Type B pancreatic cell (in vitro differentiated cells): ENCODE data around the gene FIP1L1. TPM values are rescaled to one million over a fixed set of nuclear protein-coding genes. Genes with fewer than 3 reads are reported as not detected.

Source experiments
- DNase-seq: peaks from one replicate; pipeline ENCODE4 v3.0.0; 2021; ENCODE audit warnings: mixed read lengths; ENCODE audit not compliant: unreplicated experiment; ENCODE audit errors: extremely low spot score
- H3K27ac Mint-ChIP-seq: 2 replicates; pipeline ENCODE4 v1.8.0; 2021; ENCODE audit warnings: mild to moderate bottlenecking, mixed read lengths
- H3K27me3 Mint-ChIP-seq: 2 replicates; pipeline ENCODE4 v1.8.0; 2021; ENCODE audit warnings: mixed read lengths
- H3K36me3 Mint-ChIP-seq: 2 replicates; pipeline ENCODE4 v1.8.0; 2021; ENCODE audit warnings: mixed read lengths
- H3K4me1 Mint-ChIP-seq: one replicate; pipeline ENCODE4 v1.8.0; 2021; ENCODE audit warnings: mixed read lengths; ENCODE audit not compliant: unreplicated experiment
- H3K4me3 Mint-ChIP-seq: 2 replicates; pipeline ENCODE4 v1.8.0; 2021; ENCODE audit warnings: mild to moderate bottlenecking, mixed read lengths
- H3K9me3 Mint-ChIP-seq: 2 replicates; pipeline ENCODE4 v1.8.0; 2021; ENCODE audit warnings: mixed read lengths
- total RNA-seq: library from RNA; stranded (reverse); gene quantifications from 2 replicates; pipeline ENCODE4 v1.2.1, GENCODE V29; 2021; ENCODE audit warnings: low replicate concordance
- TF ChIP-seq, protein P1 (sequence below): fragments of 200-600 bp; sonication (generic); conservative IDR thresholded peaks from 2 replicates; pipeline ENCODE4 v1.5.0; 2021; ENCODE audit warnings: antibody characterized with exemption, mild to moderate bottlenecking

The FIP1L1 gene
- total RNA-seq, 1 donor from 2014 or later, result 60.2 TPM

DNA sequence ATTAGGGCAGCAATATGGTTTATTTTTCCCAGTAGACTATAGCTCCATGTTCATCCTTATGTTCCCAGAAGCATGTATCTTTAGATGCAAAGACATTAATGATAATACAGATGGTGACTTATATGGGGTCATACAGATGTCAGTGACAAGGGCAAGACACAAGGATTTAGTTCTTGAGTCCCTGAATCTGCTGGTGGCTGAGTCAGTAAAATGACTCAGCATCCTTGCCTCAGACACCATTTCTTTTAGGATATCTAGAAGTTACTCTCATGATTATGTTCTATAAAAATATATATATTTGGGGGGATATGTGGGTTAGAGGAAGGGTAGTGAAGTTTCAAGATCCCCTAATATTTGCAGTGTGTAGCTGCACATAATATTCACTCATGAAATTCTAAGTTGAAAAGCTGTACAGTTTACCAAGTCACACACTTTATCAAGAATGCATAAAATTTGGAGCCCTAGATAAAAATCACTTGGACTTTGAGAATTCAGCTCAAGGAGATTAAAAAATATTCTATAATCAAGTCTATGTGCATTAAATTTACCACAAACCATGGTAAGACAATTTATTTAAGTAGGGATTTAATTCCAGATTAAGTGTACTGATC is 111.9 kb downstream of the FIP1L1 start:
- H3K9me3 Mint-ChIP-seq, result peaks cover 9% of the 10 kb centered on the region
- DNase-seq, result no peak
- H3K36me3 Mint-ChIP-seq, result no peaks in the 10 kb centered on the region
- TF ChIP-seq, protein P1, sequence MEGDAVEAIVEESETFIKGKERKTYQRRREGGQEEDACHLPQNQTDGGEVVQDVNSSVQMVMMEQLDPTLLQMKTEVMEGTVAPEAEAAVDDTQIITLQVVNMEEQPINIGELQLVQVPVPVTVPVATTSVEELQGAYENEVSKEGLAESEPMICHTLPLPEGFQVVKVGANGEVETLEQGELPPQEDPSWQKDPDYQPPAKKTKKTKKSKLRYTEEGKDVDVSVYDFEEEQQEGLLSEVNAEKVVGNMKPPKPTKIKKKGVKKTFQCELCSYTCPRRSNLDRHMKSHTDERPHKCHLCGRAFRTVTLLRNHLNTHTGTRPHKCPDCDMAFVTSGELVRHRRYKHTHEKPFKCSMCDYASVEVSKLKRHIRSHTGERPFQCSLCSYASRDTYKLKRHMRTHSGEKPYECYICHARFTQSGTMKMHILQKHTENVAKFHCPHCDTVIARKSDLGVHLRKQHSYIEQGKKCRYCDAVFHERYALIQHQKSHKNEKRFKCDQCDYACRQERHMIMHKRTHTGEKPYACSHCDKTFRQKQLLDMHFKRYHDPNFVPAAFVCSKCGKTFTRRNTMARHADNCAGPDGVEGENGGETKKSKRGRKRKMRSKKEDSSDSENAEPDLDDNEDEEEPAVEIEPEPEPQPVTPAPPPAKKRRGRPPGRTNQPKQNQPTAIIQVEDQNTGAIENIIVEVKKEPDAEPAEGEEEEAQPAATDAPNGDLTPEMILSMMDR, result no peak
- H3K27ac Mint-ChIP-seq, result no peak overlapping the region
- no peaks in the 10 kb centered on the region for H3K27me3 Mint-ChIP-seq
- no peak overlapping the region for H3K4me3 Mint-ChIP-seq
- H3K4me1 Mint-ChIP-seq, result peaks cover 14% of the 10 kb centered on the region

- Mint-ChIP-seq H3K4me3 (no peak overlapping the region), H3K27me3 (no peaks in the 10 kb centered on the region), H3K9me3 (peaks cover 12% of the 10 kb centered on the region), H3K27ac (no peak overlapping the region), H3K36me3 (no peaks in the 10 kb centered on the region), H3K4me1 (peaks cover 14% of the 10 kb centered on the region)
- TF ChIP-seq, protein P1, result no peak
- DNase-seq, result no peak
Observed at GRCh38 chr4:53490161-53490956, 112.9 kb downstream of the FIP1L1 start.

DNA sequence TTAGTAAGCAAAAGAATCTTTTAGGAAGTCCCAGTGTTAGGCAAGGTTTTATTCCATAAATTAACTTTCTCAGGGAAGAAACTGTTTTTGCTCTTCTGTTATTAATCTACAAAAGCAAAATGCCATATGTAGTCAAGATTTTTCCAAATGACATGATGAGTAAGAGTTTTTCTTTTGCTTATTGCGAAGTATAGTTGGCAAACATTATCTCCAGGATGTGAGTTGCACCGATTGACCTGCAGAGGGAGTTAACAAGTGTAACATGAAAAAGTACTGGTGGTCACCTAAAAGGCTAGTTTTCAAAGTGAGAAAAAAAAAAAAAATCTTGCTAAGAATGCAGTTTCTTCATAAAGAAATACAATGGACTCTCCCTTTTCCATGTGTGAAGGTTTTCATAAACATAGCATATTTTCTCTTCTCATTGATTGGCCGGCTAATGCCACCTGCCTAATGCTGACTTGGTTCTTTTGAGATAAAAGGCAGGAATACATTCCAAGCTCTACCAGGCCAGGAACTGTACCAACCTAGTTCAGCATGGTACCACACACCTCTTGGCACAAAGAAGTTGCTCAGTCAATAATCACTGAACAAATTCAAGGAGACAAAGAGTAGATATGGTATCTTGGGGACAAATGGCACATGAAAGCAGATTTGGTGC is 113.7 kb downstream of the FIP1L1 start:
- no peaks in the 10 kb centered on the region for H3K36me3 Mint-ChIP-seq
- TF ChIP-seq, protein P1, result peak; percentile 81
- no peaks in the 10 kb centered on the region for H3K27me3 Mint-ChIP-seq
- peaks cover 14% of the 10 kb centered on the region for H3K4me1 Mint-ChIP-seq
- no peak for DNase-seq
- no peak overlapping the region for H3K27ac Mint-ChIP-seq
- H3K9me3 Mint-ChIP-seq, result peaks cover 12% of the 10 kb centered on the region
- no peak overlapping the region for H3K4me3 Mint-ChIP-seq

DNA sequence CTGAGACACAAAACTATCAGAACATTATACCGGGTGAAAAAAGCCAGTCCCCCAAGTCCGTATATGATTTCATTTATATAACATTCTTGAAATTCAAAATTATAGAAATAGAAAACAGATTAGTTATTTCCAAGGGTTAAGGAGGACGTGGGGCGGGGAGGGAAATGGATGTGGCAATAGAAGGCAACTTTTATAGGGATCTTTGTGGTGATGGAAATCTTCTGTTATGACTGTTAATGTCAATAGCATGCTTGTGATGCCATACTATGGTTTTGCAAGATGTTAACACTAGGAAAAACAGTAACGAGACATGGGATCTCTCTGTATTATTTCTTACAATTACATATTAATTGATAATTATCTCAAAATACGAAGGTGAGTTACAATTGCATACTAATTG is 117.4 kb downstream of the FIP1L1 start:
- Mint-ChIP-seq H3K36me3 (no peaks in the 10 kb centered on the region), H3K4me1 (peaks cover 31% of the 10 kb centered on the region), H3K27me3 (no peaks in the 10 kb centered on the region), H3K9me3 (peaks cover 12% of the 10 kb centered on the region), H3K27ac (no peak overlapping the region), H3K4me3 (no peak overlapping the region)
- DNase-seq, result no peak
- TF ChIP-seq, protein P1, result no peak

DNA sequence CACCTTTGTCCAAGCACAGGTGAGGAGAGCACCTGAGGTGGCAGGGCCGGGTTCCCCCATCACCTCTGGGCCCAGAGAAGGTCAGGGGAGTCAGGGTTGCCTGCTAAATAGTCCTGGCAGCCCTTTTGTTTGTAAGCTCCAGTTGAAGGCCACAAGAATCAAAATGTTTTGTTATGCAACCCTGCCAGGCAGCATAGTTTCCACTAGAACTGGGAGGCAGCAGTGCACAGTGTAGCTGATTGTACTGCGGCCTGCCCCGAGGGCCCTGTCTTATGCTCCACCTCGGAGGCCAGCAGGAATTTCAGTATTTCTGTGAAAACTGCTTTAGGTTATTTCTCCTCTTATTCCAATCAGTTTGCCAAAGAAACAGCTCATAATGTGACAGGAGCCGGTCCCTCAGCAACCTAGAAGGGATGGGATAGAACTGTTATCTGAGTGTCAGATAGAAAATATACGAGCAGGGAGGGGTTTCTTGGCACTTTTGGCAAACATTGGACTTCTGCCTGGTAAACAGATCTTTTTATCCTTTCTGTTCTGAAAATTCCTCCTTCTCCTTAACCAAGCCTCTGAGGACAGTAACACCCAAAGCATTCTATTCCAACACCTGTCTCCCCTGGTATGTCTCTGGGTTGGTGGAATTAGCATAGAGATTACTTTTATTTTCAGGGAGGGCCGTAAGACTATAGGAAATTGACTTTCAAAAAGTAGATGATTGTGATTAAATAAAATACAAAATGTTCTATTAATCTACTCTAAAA is 120.2 kb downstream of the FIP1L1 start:
- DNase-seq, result no peak
- TF ChIP-seq, protein P1, result no peak
- H3K36me3 Mint-ChIP-seq, result no peaks in the 10 kb centered on the region
- peak overlapping the region; percentile 0 for H3K27ac Mint-ChIP-seq
- H3K4me1 Mint-ChIP-seq, result peaks cover 17% of the 10 kb centered on the region
- H3K4me3 Mint-ChIP-seq, result no peak overlapping the region
- peaks cover 4% of the 10 kb centered on the region for H3K9me3 Mint-ChIP-seq
- no peaks in the 10 kb centered on the region for H3K27me3 Mint-ChIP-seq
